ENCODE data around the gene CFLAR. TPM values are rescaled to one million over a fixed set of nuclear protein-coding genes. Genes with fewer than 3 reads are reported as not detected.

Gene CFLAR
- 74.3 and 100 TPM in 2 replicates for total RNA-seq

GRCh38 chr2:201116115-201116958 lies at the start of gene CFLAR:
Gene CFLAR (plus strand): TSS chr2:201116164. CDS start chr2:201129866, 13,702 bp downstream.

GRCh38 chr2:201071479-201072200 lies 44.3 kb upstream of the CFLAR start, which contains the start of the genes HYCC2 and NDUFB3:
Gene HYCC2 (minus strand): TSS chr2:201071671. CDS start chr2:201024009, 47,662 bp downstream.
Gene NDUFB3 (plus strand): TSS chr2:201072001. CDS start chr2:201078883, 6,882 bp downstream.

GRCh38 chr2:201182650-201183364 lies 66.8 kb downstream of the CFLAR start, which contains the start of gene CASP10:
Gene CASP10 (plus strand): TSS chr2:201183141. CDS start chr2:201185778, 2,637 bp downstream.

Other genes with a start within 250 kb of the CFLAR start
- 26.8 and 74.4 TPM in 2 replicates for gene PPIL3, start 227.1 kb upstream of the CFLAR start, total RNA-seq
- gene NIF3L1, start 226.8 kb upstream of the CFLAR start, total RNA-seq = 22.2 and 36.3 TPM in 2 replicates
- gene ORC2, start 152.5 kb upstream of the CFLAR start, total RNA-seq = 15.1 and 18.7 TPM in 2 replicates
- gene HYCC2, start 44.5 kb upstream of the CFLAR start, total RNA-seq = 9.4 and 11.7 TPM in 2 replicates
- 80.9 and 81.7 TPM in 2 replicates for gene NDUFB3, start 44.2 kb upstream of the CFLAR start, total RNA-seq
- gene CASP10, start 67.0 kb downstream of the CFLAR start, total RNA-seq = 4.5 and 6.1 TPM in 2 replicates
- 30.1 and 30.4 TPM in 2 replicates for gene CASP8, start 144.4 kb downstream of the CFLAR start, total RNA-seq
- 1.4 and 2.0 TPM in 2 replicates for gene FLACC1, start 241.2 kb downstream of the CFLAR start, total RNA-seq